ENCODE measurements around the gene GPR63. TPM values are rescaled to one million over a fixed set of nuclear protein-coding genes. Genes with fewer than 3 reads are reported as not detected.

The GPR63 gene
- total and polyA plus RNA-seq, 2 donors (not counting 3 experiments of a cell fraction or from before 2014, with no cell fraction given): 0.06 to 0.13 TPM

DNA sequence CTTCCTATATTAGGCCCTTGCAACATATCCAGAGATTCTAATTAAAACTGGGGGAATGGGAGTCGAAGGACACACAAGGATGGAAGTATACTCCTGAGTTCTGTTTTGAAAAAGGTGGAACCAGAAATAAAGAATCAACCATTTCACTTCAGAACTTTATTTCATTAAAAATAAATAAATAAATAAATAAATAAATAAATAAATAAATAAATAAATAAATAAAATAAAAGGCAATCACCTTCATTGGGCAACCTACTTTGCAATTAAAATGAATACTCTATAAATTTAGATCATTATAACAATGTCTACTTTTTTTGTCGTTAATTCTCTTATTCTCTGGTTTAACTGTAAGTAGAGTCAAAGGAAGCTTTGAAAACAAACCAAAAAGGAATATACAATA, 25.6 kb downstream of the GPR63 start:
- Histone ChIP-seq H3K9ac (replicated peaks; ENCODE audit: extremely low read depth, insufficient read depth, low read length) (no peak overlapping the region), H3K36me3 (ENCODE audit: control insufficient read depth in 2 of 2, extremely low read depth in 1 of 2, insufficient read depth in 2 of 2, low read length in 2 of 2) (no peaks in the 10 kb centered on the region), H2AFZ (ENCODE audit: low read depth, low read length) (no peak overlapping the region), H3K4me1 (ENCODE audit: control insufficient read depth, extremely low read depth, insufficient read depth, low read length) (no peaks in the 10 kb centered on the region), H3K27ac (ENCODE audit: insufficient read depth, low read depth, low read length) (no peak overlapping the region), H3K4me3 (replicated peaks in 1 of 3; ENCODE audit: insufficient read depth in 1 of 3, low read depth in 1 of 3, low read length in 3 of 3) (no peak overlapping the region), H3K79me2 (ENCODE audit: control insufficient read depth, insufficient read depth, low read length) (no peaks in the 10 kb centered on the region), H3K27me3 (ENCODE audit: control insufficient read depth in 2 of 2, insufficient read depth in 2 of 2, low read length in 2 of 2) (no peaks in the 10 kb centered on the region), H3K9me3 (replicated peaks; ENCODE audit: control insufficient read depth, insufficient read depth, low read length) (no peaks in the 10 kb centered on the region), H3K4me2 (ENCODE audit: insufficient read depth, low read length) (no peak overlapping the region), H3K9me1 (replicated peaks; ENCODE audit: control insufficient read depth, extremely low read depth, insufficient read depth, low read length) (no peaks in the 10 kb centered on the region), H4K20me1 (replicated peaks; ENCODE audit: control insufficient read depth, extremely low read depth, insufficient read depth, low read length) (no peaks in the 10 kb centered on the region)
- intact Hi-C loops (cut with micrococcal nuclease) (no loop called here), dilution Hi-C loops (cut with MboI; ENCODE audit: extremely low pct_ligation_motif_present, low sequenced_read_pairs) (no loop called here)
- FAIRE-seq (no peak), DNase-seq (ENCODE audit: low read depth, low spot score) (no peak)
- ChIA-PET POLR2A (no interaction called here), CTCF (interaction anchor here (0.6 kb wide), 1 partner anchor 571 kb away, joined by 4 read pairs; no protein-coding TSS in a partner anchor)
- TF ChIP-seq EZH2 (IDR thresholded peaks at IDR 0.05; ENCODE audit: borderline replicate concordance, low read depth, low read length, severe bottlenecking): no peak
- TF ChIP-seq, protein P1, sequence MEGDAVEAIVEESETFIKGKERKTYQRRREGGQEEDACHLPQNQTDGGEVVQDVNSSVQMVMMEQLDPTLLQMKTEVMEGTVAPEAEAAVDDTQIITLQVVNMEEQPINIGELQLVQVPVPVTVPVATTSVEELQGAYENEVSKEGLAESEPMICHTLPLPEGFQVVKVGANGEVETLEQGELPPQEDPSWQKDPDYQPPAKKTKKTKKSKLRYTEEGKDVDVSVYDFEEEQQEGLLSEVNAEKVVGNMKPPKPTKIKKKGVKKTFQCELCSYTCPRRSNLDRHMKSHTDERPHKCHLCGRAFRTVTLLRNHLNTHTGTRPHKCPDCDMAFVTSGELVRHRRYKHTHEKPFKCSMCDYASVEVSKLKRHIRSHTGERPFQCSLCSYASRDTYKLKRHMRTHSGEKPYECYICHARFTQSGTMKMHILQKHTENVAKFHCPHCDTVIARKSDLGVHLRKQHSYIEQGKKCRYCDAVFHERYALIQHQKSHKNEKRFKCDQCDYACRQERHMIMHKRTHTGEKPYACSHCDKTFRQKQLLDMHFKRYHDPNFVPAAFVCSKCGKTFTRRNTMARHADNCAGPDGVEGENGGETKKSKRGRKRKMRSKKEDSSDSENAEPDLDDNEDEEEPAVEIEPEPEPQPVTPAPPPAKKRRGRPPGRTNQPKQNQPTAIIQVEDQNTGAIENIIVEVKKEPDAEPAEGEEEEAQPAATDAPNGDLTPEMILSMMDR (IDR thresholded peaks at IDR 0.05; ENCODE audit: extremely low read depth in 1 of 2, insufficient read depth in 1 of 2, low read depth in 1 of 2, low read length in 2 of 2): no peak
- no peak for TF ChIP-seq MYC (IDR thresholded peaks at IDR 0.05; ENCODE audit: low read depth, low read length)
- no TSS peak for BruUV-seq (replicated peaks)

DNA sequence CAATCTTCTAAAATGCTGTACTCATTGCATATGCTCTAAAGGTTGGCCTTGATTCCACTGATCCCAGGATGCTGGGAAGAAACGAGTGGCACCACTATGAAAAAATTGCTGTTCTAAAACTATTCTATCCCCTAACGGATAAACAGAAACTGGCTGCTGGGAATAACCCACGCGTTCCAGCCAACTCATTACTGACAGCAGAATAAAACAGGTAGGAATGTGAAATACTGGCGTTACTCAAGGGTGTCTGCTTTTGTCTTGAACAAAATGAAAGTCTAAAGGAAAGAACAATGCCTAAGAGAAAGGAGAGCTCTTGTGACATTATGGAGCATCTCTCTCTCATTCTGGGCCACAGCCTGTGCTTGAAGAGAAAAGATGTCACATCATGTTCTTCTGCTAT, 26.1 kb downstream of the GPR63 start:
- ChIA-PET POLR2A (no interaction called here), CTCF (no interaction called here)
- no peaks in the 10 kb centered on the region for H3K79me2 ChIP-seq (ENCODE audit: control insufficient read depth, insufficient read depth, low read length)
- FAIRE-seq: no peak
- intact Hi-C loops (cut with micrococcal nuclease) (no loop called here), dilution Hi-C loops (cut with MboI; ENCODE audit: extremely low pct_ligation_motif_present, low sequenced_read_pairs) (no loop called here)
- H3K4me3 ChIP-seq (replicated peaks in 1 of 3; ENCODE audit: insufficient read depth in 1 of 3, low read depth in 1 of 3, low read length in 3 of 3): no peak overlapping the region
- no peaks in the 10 kb centered on the region for H4K20me1 ChIP-seq (replicated peaks; ENCODE audit: control insufficient read depth, extremely low read depth, insufficient read depth, low read length)
- H3K27me3 ChIP-seq (ENCODE audit: control insufficient read depth in 2 of 2, insufficient read depth in 2 of 2, low read length in 2 of 2): no peaks in the 10 kb centered on the region
- no peaks in the 10 kb centered on the region for H3K9me1 ChIP-seq (replicated peaks; ENCODE audit: control insufficient read depth, extremely low read depth, insufficient read depth, low read length)
- H3K9me3 ChIP-seq (replicated peaks; ENCODE audit: control insufficient read depth, insufficient read depth, low read length): no peaks in the 10 kb centered on the region
- no peak overlapping the region for H3K27ac ChIP-seq (ENCODE audit: insufficient read depth, low read depth, low read length)
- H3K4me1 ChIP-seq (ENCODE audit: control insufficient read depth, extremely low read depth, insufficient read depth, low read length): no peaks in the 10 kb centered on the region
- no peak overlapping the region for H3K4me2 ChIP-seq (ENCODE audit: insufficient read depth, low read length)
- BruUV-seq (replicated peaks): no TSS peak
- no peak for TF ChIP-seq GATA2 (IDR thresholded peaks at IDR 0.05; ENCODE audit: insufficient read depth, insufficient read length, low read depth, low read length)
- no peak for TF ChIP-seq FOS (IDR thresholded peaks at IDR 0.05; ENCODE audit: borderline replicate concordance, insufficient read depth, low read length)
- TF ChIP-seq POLR2AphosphoS5 (IDR thresholded peaks at IDR 0.05; ENCODE audit: insufficient read depth, low read depth, low read length): no peak
- no peak for TF ChIP-seq EZH2 (IDR thresholded peaks at IDR 0.05; ENCODE audit: borderline replicate concordance, low read depth, low read length, severe bottlenecking)
- no peak for TF ChIP-seq POLR2A (IDR thresholded peaks at IDR 0.05; ENCODE audit: low read depth, low read length)
- TF ChIP-seq, protein P1 (IDR thresholded peaks at IDR 0.05; ENCODE audit: extremely low read depth in 1 of 2, insufficient read depth in 1 of 2, low read depth in 1 of 2, low read length in 2 of 2): no peak
- TF ChIP-seq, protein P2, sequence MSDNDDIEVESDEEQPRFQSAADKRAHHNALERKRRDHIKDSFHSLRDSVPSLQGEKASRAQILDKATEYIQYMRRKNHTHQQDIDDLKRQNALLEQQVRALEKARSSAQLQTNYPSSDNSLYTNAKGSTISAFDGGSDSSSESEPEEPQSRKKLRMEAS (IDR thresholded peaks at IDR 0.05; ENCODE audit: insufficient read depth, insufficient read length): no peak
- no peak for TF ChIP-seq JUN (IDR thresholded peaks at IDR 0.05; ENCODE audit: borderline replicate concordance, insufficient read depth, insufficient read length, low read depth)
- no peak for TF ChIP-seq MYC (IDR thresholded peaks at IDR 0.05; ENCODE audit: low read depth, low read length)
- H2AFZ ChIP-seq (ENCODE audit: low read depth, low read length): no peak overlapping the region
- no peak overlapping the region for H3K9ac ChIP-seq (replicated peaks; ENCODE audit: extremely low read depth, insufficient read depth, low read length)
- H3K36me3 ChIP-seq (ENCODE audit: control insufficient read depth in 2 of 2, extremely low read depth in 1 of 2, insufficient read depth in 2 of 2, low read length in 2 of 2): no peaks in the 10 kb centered on the region
- no peak for DNase-seq (ENCODE audit: low read depth, low spot score)
